HepG2 (cell line): ENCODE measurements around the gene JOSD1. TPM values are rescaled to one million over a fixed set of nuclear protein-coding genes. Genes with fewer than 3 reads are reported as not detected.

ENCODE experiments used
- ATF7 ChIP-seq, 2 experiments: fragments of 450-650 bp in 1 of 2; sonication (generic) in 1 of 2; formaldehyde crosslinking in 1 of 2; IDR thresholded peaks; 2 replicates each; pipeline versions ENCODE4 v1.4.0 to v1.6.1; 2016 to 2020; ENCODE audit warnings: antibody characterized with exemption in 1 of 2, mild to moderate bottlenecking in 1 of 2, missing genetic modification reagents in 1 of 2
- CBX5 ChIP-seq: sonication (generic); formaldehyde crosslinking; IDR thresholded peaks from 2 replicates; pipeline ENCODE4 v1.4.0; 2020; ENCODE audit warnings: missing genetic modification reagents, borderline replicate concordance
- DMAP1 ChIP-seq: IDR thresholded peaks from 2 replicates; pipeline ENCODE4 v1.6.1; 2016
- HCFC1 ChIP-seq: fragments of 150-350 bp; IDR thresholded peaks from 2 replicates; pipeline ENCODE4 v1.6.1; 2014; ENCODE audit warnings: low read depth, low read length
- HOXA3 ChIP-seq: sonication (generic); formaldehyde crosslinking; IDR thresholded peaks from 2 replicates; pipeline ENCODE4 v1.5.0; 2020; ENCODE audit warnings: missing genetic modification reagents
- JDP2 ChIP-seq: sonication (generic); formaldehyde crosslinking; IDR thresholded peaks from 2 replicates; pipeline ENCODE4 v1.8.1; 2022; ENCODE audit warnings: missing genetic modification reagents, borderline replicate concordance
- MAFK ChIP-seq, 2 experiments: IDR thresholded peaks in 1 of 2; conservative IDR thresholded peaks in 1 of 2; 2 replicates each; pipeline ENCODE4 v1.6.1; 2011; ENCODE audit warnings: improper control_type of control experiment in 2 of 2, low read length in 2 of 2
- MBD4 ChIP-seq: IDR thresholded peaks from 2 replicates; pipeline ENCODE4 v1.6.1; 2012; ENCODE audit warnings: low read length, inconsistent platforms, borderline replicate concordance
- SATB2 ChIP-seq: sonication (generic); formaldehyde crosslinking; IDR thresholded peaks from 2 replicates; pipeline ENCODE4 v1.5.0; 2020; ENCODE audit warnings: missing genetic modification reagents
- SETDB1 ChIP-seq: sonication (generic); formaldehyde crosslinking; IDR thresholded peaks from 2 replicates; pipeline ENCODE4 v1.5.1; 2020; ENCODE audit warnings: missing genetic modification reagents, mild to moderate bottlenecking, borderline replicate concordance
- THAP11 ChIP-seq: IDR thresholded peaks from 2 replicates; pipeline ENCODE4 v1.6.1; 2016; ENCODE audit warnings: missing biosample characterization, missing genetic modification reagents
- TOE1 ChIP-seq: sonication (generic); formaldehyde crosslinking; IDR thresholded peaks from 2 replicates; pipeline ENCODE4 v1.4.0; 2020; ENCODE audit warnings: mild to moderate bottlenecking, missing genetic modification reagents
- ZC3H4 ChIP-seq: sonication (generic); formaldehyde crosslinking; IDR thresholded peaks from 2 replicates; pipeline ENCODE4 v1.4.0; 2020; ENCODE audit warnings: missing genetic modification reagents, borderline replicate concordance
- ZFP1 ChIP-seq: IDR thresholded peaks from 2 replicates; pipeline ENCODE4 v1.6.1; 2016
- ZFY ChIP-seq: sonication (generic); formaldehyde crosslinking; IDR thresholded peaks from 2 replicates; pipeline ENCODE4 v1.4.0; 2020; ENCODE audit warnings: missing genetic modification reagents
- ZMYM3 ChIP-seq: sonication (generic); formaldehyde crosslinking; IDR thresholded peaks from 2 replicates; pipeline ENCODE4 v1.5.1; 2020; ENCODE audit warnings: mild to moderate bottlenecking, missing genetic modification reagents
- ZNF24 ChIP-seq: fragments of 450-650 bp; IDR thresholded peaks from 2 replicates; pipeline ENCODE4 v1.6.1; 2017; ENCODE audit warnings: antibody characterized with exemption, mild to moderate bottlenecking
- ZNF572 ChIP-seq: sonication (generic); formaldehyde crosslinking; IDR thresholded peaks from 2 replicates; pipeline ENCODE4 v1.5.1; 2020; ENCODE audit warnings: mild to moderate bottlenecking, missing genetic modification reagents
- ZNF589 ChIP-seq: sonication (generic); formaldehyde crosslinking; conservative IDR thresholded peaks from 2 replicates; pipeline ENCODE4 v1.8.0; 2022; ENCODE audit warnings: mild to moderate bottlenecking, moderate library complexity, missing genetic modification reagents
- ZNF605 ChIP-seq: sonication (generic); formaldehyde crosslinking; IDR thresholded peaks from 2 replicates; pipeline ENCODE4 v1.8.0; 2022; ENCODE audit warnings: mild to moderate bottlenecking, missing genetic modification reagents
- ZNF614 ChIP-seq: IDR thresholded peaks from 2 replicates; pipeline ENCODE4 v1.6.1; 2018; ENCODE audit warnings: missing biosample characterization, missing genetic modification reagents, inconsistent platforms, borderline replicate concordance
- ZNF644 ChIP-seq: IDR thresholded peaks from 2 replicates; pipeline ENCODE4 v1.6.1; 2016; ENCODE audit warnings: low read depth
- ZNF724P ChIP-seq: sonication (generic); formaldehyde crosslinking; IDR thresholded peaks from 2 replicates; pipeline ENCODE4 v1.8.0; 2022; ENCODE audit warnings: missing genetic modification reagents, borderline replicate concordance
- ZSCAN31 ChIP-seq: sonication (generic); formaldehyde crosslinking; IDR thresholded peaks from 2 replicates; pipeline ENCODE4 v1.5.0; 2020; ENCODE audit warnings: low read depth, mild to moderate bottlenecking, missing genetic modification reagents
- polyA plus RNA-seq, 8 experiments: library from polyadenylated mRNA; depleted of rRNA in 3 of 8; stranded (reverse) in 7 of 8; unstranded in 1 of 8; fragments of >200 nt; fragmentation: Illumina TruSeq in 4 of 8; extraction: Trizol in 4 of 8; gene quantifications; 2 replicates each; pipeline versions ENCODE4 v1.2.1 to v1.2.3, GENCODE V29; 2011 to 2016; ENCODE audit warnings: low read depth in 4 of 8, missing spikeins in 1 of 8, mixed read lengths in 1 of 8; ENCODE audit not compliant: insufficient read depth in 1 of 8
- total RNA-seq, 5 experiments: library from RNA; depleted of rRNA; stranded (reverse); fragments of >200 nt; fragmentation: Illumina TruSeq; extraction: Trizol; gene quantifications; 2 replicates each; pipeline ENCODE4 v1.2.3, GENCODE V29; 2016; ENCODE audit warnings: low read depth in 1 of 5
- TF ChIP-seq, protein P1 (sequence below): sonication (generic); formaldehyde crosslinking; IDR thresholded peaks from 2 replicates; pipeline ENCODE4 v1.4.0; 2020; ENCODE audit warnings: missing genetic modification reagents
- TF ChIP-seq, protein P2 (sequence below): sonication (generic); IDR thresholded peaks from 2 replicates; pipeline ENCODE4 v1.6.1; 2016; ENCODE audit warnings: low read depth, borderline replicate concordance

Gene JOSD1
- total and polyA plus RNA-seq, 2 of the 13 experiments (the other 11 are each of a cell fraction or from before 2014, with no cell fraction given), result 31.7 to 38.4 TPM

GRCh38 chr22:38704654-38705234 is 4.0 kb upstream of the JOSD1 start (continued):
- TF ChIP-seq, protein P1, sequence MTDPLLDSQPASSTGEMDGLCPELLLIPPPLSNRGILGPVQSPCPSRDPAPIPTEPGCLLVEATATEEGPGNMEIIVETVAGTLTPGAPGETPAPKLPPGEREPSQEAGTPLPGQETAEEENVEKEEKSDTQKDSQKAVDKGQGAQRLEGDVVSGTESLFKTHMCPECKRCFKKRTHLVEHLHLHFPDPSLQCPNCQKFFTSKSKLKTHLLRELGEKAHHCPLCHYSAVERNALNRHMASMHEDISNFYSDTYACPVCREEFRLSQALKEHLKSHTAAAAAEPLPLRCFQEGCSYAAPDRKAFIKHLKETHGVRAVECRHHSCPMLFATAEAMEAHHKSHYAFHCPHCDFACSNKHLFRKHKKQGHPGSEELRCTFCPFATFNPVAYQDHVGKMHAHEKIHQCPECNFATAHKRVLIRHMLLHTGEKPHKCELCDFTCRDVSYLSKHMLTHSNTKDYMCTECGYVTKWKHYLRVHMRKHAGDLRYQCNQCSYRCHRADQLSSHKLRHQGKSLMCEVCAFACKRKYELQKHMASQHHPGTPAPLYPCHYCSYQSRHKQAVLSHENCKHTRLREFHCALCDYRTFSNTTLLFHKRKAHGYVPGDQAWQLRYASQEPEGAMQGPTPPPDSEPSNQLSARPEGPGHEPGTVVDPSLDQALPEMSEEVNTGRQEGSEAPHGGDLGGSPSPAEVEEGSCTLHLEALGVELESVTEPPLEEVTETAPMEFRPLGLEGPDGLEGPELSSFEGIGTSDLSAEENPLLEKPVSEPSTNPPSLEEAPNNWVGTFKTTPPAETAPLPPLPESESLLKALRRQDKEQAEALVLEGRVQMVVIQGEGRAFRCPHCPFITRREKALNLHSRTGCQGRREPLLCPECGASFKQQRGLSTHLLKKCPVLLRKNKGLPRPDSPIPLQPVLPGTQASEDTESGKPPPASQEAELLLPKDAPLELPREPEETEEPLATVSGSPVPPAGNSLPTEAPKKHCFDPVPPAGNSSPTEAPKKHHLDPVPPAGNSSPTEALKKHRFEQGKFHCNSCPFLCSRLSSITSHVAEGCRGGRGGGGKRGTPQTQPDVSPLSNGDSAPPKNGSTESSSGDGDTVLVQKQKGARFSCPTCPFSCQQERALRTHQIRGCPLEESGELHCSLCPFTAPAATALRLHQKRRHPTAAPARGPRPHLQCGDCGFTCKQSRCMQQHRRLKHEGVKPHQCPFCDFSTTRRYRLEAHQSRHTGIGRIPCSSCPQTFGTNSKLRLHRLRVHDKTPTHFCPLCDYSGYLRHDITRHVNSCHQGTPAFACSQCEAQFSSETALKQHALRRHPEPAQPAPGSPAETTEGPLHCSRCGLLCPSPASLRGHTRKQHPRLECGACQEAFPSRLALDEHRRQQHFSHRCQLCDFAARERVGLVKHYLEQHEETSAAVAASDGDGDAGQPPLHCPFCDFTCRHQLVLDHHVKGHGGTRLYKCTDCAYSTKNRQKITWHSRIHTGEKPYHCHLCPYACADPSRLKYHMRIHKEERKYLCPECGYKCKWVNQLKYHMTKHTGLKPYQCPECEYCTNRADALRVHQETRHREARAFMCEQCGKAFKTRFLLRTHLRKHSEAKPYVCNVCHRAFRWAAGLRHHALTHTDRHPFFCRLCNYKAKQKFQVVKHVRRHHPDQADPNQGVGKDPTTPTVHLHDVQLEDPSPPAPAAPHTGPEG (CRISPR knock-in tag), result peak; percentile 67
- TF ChIP-seq ZMYM3 (peak; percentile 11; the same call in 1 of the 2 replicates), ZNF724P (CRISPR knock-in tag) (no peak), TOE1 (0 out of 2 replicates have a peak, but pooled peaks have one; percentile 48), HCFC1 (no peak), ZC3H4 (CRISPR knock-in tag) (no peak), ZFP1 (CRISPR knock-in tag) (0 out of 2 replicates have a peak, but pooled peaks have one; percentile 35), ZNF589 (CRISPR knock-in tag) (0 out of 2 replicates have a peak, but pooled peaks have one; percentile 43), ZFY (CRISPR knock-in tag) (peak; percentile 36), ZNF605 (CRISPR knock-in tag) (no peak), JDP2 (CRISPR knock-in tag) (no peak), ZNF644 (CRISPR knock-in tag) (peak; percentile 6; the same call in 1 of the 2 replicates), ZNF572 (CRISPR knock-in tag) (no peak), THAP11 (0 out of 2 replicates have a peak, but pooled peaks have one; percentile 14), HOXA3 (CRISPR knock-in tag) (no peak), SATB2 (CRISPR knock-in tag) (no peak), ATF7 (IDR thresholded peaks at IDR 0.05) (no peak), ATF7 (CRISPR knock-in tag; IDR thresholded peaks at IDR 0.05) (no peak), ZNF614 (CRISPR knock-in tag) (0 out of 2 replicates have a peak, but pooled peaks have one; percentile 0), MAFK (conservative IDR thresholded peaks at IDR 0.05 in 1 of 2, IDR thresholded peaks at IDR 0.05 in 1 of 2; ENCODE audit: low read length in 2 of 2) (peak in 1 of 2 experiments; percentile 86; a peak in 2 of 4 replicates), DMAP1 (CRISPR knock-in tag) (0 out of 2 replicates have a peak, but pooled peaks have one; percentile 50), ZSCAN31 (peak; percentile 31; the same call in 1 of the 2 replicates), SETDB1 (CRISPR knock-in tag) (no peak), ZNF24 (no peak), CBX5 (CRISPR knock-in tag) (0 out of 2 replicates have a peak, but pooled peaks have one; percentile 10), MBD4 (no peak)
- TF ChIP-seq, protein P2, sequence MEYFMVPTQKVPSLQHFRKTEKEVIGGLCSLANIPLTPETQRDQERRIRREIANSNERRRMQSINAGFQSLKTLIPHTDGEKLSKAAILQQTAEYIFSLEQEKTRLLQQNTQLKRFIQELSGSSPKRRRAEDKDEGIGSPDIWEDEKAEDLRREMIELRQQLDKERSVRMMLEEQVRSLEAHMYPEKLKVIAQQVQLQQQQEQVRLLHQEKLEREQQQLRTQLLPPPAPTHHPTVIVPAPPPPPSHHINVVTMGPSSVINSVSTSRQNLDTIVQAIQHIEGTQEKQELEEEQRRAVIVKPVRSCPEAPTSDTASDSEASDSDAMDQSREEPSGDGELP, result peak; percentile 84
